Stimulated activated CD8-positive, alpha-beta memory T cell treated with anti-CD3 and anti-CD28 coated beads, Interleukin-4, amount 100 ng/mL, for 1 hour (primary cell): ENCODE results near the gene GMFB.

Experiments
- DNase-seq, 2 donors: peaks; one replicate each; pipeline ENCODE4 v3.0.0-alpha.2; 2020; ENCODE audit warnings: low read depth in 2 of 2, low spot score in 1 of 2

The GMFB gene

GRCh38 chr14:54493293-54493692 is 4.5 kb upstream of the GMFB start:
- DNase-seq, result no peak

DNA sequence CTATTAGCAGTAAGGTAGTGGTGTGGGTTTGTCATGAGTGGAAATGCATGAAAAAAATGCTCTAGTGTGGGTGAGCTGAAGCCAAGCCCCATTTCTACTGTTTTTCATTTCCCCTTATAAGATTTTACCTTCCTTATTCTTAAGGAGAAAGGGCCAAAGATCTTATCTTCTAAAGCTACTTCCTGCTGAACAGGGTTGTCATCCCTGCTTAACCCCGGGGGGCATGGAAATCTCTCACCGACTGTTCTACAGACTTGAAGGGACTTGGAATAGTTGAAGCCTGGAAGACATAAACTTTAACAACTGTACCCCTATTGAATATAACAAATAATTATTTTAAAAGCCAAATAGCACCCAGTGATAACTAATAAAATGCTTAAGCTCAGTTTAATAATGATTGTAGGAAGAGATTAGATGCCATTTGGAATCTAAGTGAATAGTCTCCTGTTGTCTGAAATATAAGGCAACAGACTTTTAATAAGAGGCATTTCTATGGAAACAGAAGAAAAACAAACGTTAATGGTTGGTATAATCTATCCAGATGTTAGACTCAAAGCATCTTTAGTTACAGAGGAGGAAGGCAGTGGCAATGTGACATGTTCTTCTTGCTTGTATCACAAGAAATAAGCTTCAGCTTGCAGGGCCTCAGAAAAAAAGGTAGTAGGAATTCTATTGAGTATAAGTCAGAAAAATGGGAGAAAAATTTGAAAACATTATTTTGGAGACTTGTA is 1.8 kb upstream of the GMFB start:
- no peak for DNase-seq

DNA sequence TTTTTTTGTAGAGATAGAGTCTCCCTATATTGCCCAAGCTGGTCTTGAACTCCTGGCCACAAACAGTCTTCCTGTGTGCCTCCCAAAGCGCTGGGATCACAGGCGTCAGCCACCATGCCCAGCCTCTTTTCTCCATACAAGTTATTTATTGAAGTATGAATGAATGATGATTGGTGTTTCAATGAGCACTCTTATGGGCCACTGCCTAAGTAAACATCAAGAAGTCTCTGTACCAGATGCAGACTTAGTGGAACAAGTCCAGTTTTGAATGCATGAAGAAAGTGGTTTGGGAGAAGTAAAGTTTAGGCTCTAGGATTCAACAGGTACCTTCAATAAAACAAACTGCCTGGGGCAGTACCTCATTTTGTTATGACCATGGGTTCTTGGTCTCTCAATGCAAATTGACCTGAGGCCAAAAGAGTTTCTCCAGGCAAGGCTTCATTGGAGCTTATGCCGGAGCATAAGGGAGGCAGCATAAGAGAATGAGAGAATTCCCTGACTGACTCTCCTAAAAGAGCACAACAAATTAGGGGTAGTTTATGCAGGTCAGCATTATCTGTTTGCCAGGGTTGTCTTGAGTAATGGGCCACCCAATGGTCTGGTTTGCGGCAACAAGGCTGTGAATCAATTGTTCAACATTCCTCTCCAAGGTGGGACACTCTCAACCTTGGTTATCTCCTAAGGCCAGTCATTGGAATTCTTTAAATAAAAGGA is 1.1 kb upstream of the GMFB start:
- no peak for DNase-seq

GRCh38 chr14:54489318-54489683 is 521 bp upstream of the GMFB start:
- no peak for DNase-seq

DNA sequence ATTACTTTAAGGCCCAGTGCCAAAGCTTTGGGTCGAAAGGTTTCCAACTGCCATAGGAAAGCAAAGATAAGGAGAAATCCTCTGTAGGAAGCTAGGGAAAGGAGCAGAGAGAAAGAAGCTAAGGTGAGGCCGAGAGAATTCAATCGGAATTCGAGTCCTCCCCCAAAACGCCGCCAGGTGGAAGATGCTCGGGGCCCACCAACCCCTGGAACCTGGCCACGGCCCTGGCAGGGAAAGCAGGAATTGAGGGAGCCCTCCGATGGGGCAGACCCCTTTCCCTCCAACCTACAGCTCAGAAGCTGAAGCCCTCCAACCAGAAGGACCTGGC is 498 bp downstream of the GMFB start:
- DNase-seq, result no peak

- no peak for DNase-seq
Measured at GRCh38 chr14:54487771-54488170, 1.0 kb downstream of the GMFB start.

GRCh38 chr14:54486685-54487084 is 2.1 kb downstream of the GMFB start:
- DNase-seq, result no peak

DNA sequence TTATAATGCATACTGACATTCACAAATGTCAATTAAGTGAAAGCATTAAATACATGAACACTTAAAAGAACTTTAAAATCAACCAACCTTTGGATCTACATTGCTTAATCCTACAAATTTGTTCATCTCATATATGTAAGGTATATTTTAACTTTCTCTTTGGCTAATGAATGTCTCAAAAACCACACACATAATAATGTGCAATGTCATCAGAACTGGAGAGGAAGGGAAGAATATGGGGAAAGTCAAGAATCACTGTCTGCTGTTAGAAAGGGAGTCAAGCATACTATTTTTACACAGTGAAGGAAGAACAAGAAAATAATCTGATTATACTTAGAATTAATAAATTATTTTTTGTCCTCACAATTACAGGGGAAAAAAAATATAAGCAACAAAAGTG is 4.9 kb downstream of the GMFB start:
- DNase-seq, result no peak

DNA sequence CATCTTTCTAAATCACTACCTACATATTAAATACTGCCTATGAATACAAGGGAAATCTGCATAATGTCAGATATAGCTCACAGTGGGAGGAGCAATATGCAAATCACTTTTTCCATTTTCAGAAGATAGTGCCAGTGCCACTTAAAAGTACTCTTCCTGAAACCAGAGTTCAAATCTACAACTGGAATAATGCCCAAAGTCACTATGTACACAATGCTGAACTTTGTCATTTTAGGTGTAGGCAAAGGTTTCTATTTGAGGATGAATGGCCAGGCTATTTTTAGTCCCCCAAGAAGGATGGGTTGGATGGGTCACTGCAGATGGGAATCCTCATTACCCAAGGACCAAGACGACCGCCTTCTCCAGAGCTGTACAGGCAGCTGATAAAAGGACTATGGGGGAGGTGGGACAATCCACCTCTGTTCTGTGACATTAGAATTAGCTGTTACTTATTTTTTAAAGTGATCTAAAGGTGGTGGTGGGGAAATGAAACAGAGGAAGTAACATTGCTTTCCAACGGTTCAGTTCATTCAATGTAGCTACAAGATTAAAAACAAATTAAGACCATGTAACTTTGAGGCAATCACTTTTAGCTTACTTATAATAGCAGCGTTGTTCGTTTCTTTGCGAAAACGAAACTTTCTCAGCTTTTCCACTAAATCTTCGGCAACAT is 5.6 kb downstream of the GMFB start:
- DNase-seq, result no peak

- no peak for DNase-seq
Measured at GRCh38 chr14:54481695-54482094, 7.1 kb downstream of the GMFB start.

DNA sequence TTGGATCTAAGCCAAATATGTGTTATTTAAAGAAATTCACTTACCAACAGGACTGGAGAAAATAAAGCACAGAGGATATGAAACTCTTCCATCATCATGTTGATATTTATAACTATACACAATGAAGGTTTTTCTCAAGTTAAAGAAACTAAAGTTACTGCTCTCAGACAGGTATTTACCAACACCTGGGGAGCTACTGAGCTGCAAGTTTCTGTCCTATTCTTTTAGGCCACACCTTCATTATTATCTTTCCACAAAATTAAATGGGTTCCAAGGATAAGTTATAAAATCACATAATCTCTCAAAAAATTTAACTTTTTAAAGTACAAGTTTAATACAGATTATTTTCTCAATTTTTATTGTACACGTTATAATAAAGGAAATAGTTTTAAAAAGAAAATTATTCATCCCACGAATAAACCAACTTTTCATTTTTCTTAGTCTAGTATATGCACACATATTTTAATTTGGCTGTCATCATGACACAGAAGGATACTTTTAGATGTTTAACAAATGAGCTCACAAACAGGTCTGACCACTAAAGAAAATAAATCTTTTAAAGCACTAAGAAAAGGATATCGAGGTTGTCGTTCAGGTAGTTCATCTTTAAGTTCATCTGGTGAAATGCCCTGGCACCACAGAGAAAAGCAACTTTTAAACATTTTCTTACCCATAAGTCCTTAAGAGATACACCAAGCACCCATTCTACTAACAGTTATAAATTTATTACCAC is 7.8 kb downstream of the GMFB start:
- no peak for DNase-seq

DNA sequence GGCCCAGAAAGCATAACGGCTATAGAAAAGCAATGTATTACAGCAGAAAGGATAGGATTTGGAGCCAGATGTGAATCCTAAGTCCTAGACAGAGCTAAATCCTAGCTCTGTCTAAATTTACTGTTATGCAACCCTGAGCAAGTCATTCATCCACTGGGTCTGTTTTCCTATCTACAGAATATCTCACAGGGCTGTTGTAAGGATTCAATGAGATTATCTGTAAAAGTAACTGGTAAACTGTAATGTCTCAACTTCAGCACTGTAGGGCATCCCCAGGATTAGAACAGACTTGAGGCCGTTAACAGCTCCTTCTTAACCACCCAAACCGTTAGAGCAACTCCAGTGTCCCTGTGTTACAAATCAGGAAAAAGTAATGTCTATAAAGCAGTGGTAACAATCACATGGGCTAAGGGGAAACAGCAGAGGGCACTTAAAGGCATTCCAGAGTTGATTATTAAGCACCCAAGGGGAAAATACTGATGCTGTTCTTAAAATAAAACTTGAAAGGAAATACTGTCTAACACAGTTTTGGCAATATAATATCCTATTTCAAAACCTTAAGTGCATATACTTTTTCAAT is 10.1 kb downstream of the GMFB start:
- no peak for DNase-seq

- no peak for DNase-seq
Measured at GRCh38 chr14:54475911-54476310, 12.9 kb downstream of the GMFB start.

DNA sequence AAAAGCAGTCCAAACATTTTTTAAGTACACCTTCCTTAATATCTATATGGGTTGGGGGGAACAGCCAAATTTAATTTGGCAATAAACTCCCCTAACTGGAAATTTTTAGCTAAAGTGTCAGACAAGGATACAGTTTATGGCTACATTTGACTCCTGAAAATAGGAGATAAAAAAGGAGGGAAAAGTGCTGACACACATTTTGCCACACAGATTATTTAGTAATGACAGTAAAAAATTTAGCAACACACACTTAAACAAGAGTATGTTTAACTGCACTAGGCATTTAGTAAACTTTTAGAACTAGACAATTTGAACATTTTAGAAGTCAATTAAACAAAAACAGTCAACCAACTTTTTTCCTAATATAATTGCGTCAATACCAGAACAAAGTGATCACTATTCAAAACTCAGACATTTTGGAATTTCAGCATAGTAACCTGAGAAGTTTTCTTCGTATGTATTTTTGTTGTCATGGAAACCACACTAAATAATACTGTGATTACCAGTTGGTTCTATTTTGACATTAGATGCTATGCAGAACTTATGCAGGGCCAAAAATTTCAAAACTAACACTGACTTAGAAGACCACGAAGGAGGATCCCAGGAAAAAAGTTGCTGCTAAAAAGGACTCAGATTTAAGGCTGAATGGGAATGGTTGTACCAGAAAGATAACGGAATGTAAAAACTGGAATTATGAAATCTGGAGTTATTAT is 13.4 kb downstream of the GMFB start:
- DNase-seq, result no peak

GRCh38 chr14:54474232-54474793 is 14.5 kb downstream of the GMFB start:
- no peak for DNase-seq

GRCh38 chr14:54472315-54472714 is 16.5 kb downstream of the GMFB start:
- DNase-seq, result no peak

- DNase-seq, result no peak
Measured at GRCh38 chr14:54471641-54472040, 17.1 kb downstream of the GMFB start.

- DNase-seq, result no peak
Measured at GRCh38 chr14:54470701-54471100, 18.1 kb downstream of the GMFB start.

DNA sequence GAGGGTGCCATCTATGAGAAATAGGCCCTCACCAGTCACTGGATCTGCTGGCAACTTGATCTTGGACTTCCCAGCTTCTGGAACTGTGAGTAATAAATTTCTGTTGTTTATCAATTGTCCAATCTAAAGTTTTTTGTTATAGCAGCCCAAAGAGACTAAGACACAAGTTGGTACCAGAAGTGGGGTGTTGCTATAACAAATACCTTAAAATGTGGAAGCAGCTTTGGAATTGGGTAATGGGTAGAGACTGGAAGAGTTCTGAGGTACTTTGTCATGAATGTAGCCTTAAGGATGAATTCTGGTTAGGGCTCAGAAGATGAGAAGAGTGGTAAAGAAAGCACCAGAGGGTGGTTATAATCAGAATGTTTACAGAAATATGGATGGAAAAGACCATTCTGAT is 21.5 kb downstream of the GMFB start:
- DNase-seq, result no peak

- DNase-seq, result no peak
Measured at GRCh38 chr14:54465654-54466053, 23.1 kb downstream of the GMFB start.

DNA sequence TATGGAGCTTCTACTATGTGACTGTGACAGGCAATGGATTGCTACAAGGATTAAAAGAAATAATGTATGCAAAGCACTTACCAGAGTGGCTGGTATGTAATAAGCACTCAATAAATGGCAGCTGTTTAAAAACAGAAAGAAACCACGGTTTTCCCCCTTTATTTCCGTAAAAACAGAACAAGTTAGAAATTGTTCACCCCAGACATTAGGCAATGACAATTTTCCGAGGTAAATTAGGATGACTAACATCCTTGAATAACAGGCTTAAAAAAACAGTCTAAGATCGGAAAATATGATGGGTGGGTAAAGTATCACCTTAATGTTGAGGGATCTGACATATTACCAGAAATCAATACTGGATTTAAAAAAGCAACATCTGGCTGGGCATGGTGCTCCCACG is 26.7 kb downstream of the GMFB start:
- no peak for DNase-seq
